GM12878 (cell line): ENCODE measurements around the gene TNFRSF1A. TPM values are rescaled to one million over a fixed set of nuclear protein-coding genes. Genes with fewer than 3 reads are reported as not detected.

ENCODE experiments used
- ATAC-seq: fragments of 200-7000 bp; cut with Tn5 transposase; 3 replicates; pipeline ENCODE4 v1.9.1; 2020; ENCODE audit warnings: mild to moderate bottlenecking, moderate library complexity
- BruUV-seq: library from RNA; stranded (reverse); fragments of 400-500 nt; replicated peaks from 2 replicates; lab custom pipeline; 2021; lab: Mats Ljungman, UMichigan
- CTCF ChIA-PET: fragments of 300-600 bp; sonication (Branson Sonifier 250); formaldehyde crosslinking; extraction: SDS; loops from one replicate; lab custom pipeline; 2021; ENCODE audit warnings: inconsistent platforms; lab: Yijun Ruan, JAX
- POLR2A ChIA-PET: fragments of 350-600 bp; formaldehyde crosslinking; extraction: SDS; loops from one replicate; lab custom pipeline; 2021; ENCODE audit warnings: inconsistent platforms; lab: Charles Lee
- RAD21 ChIA-PET: fragments of 300-600 bp; sonication (Branson Sonifier 250); formaldehyde crosslinking; loops from one replicate; lab custom pipeline; 2023; ENCODE audit warnings: antibody characterized with exemption; ENCODE audit not compliant: unreplicated experiment; lab: Charles Lee
- SMC1A ChIA-PET: fragments of 300-600 bp; sonication (Branson Sonifier 250); formaldehyde crosslinking; loops from one replicate; lab custom pipeline; 2023; ENCODE audit not compliant: unreplicated experiment, uncharacterized antibody; lab: Charles Lee
- DNase-seq: peaks from one replicate; pipeline ENCODE4 v3.0.0-alpha.2; 2011; ENCODE audit warnings: low read depth, low spot score
- FAIRE-seq: peaks from 3 replicates; lab custom pipeline; 2011; peaks lifted over from hg19 to GRCh38; lab: Jason Lieb, UNC
- H2AFZ ChIP-seq: 2 replicates; pipeline ENCODE4 v1.6.0; 2011; ENCODE audit warnings: low read depth, low read length, control low read depth; ENCODE audit not compliant: control insufficient read depth
- H3K27ac ChIP-seq: 2 replicates; pipeline ENCODE4 v1.5.1; 2011; ENCODE audit warnings: control low read depth; ENCODE audit not compliant: control insufficient read depth, insufficient read depth
- H3K27me3 ChIP-seq, 2 experiments: replicated peaks in 1 of 2; 2 replicates each; pipeline versions ENCODE4 v1.6.0 to v1.6.1; 2011; ENCODE audit warnings: low read length in 1 of 2; ENCODE audit not compliant: control insufficient read depth in 2 of 2, insufficient read depth in 2 of 2
- H3K36me3 ChIP-seq, 2 experiments: 2 replicates each; pipeline ENCODE4 v1.5.1; 2011; ENCODE audit warnings: low read length in 1 of 2; ENCODE audit not compliant: control insufficient read depth in 2 of 2, insufficient read depth in 2 of 2
- H3K4me1 ChIP-seq: 2 replicates; pipeline ENCODE4 v1.6.1; 2011; ENCODE audit warnings: mild to moderate bottlenecking, low read length, moderate library complexity, mixed read lengths; ENCODE audit not compliant: control insufficient read depth, insufficient read depth
- H3K4me2 ChIP-seq: 2 replicates; pipeline ENCODE4 v1.6.0; 2011; ENCODE audit warnings: control low read depth; ENCODE audit not compliant: control insufficient read depth, insufficient read depth
- H3K4me3 ChIP-seq: fragments of 200-600 bp; sonication (generic); 2 replicates; pipeline ENCODE4 v1.5.1; 2016
- H3K79me2 ChIP-seq: 2 replicates; pipeline ENCODE4 v1.6.0; 2011; ENCODE audit warnings: low read length; ENCODE audit not compliant: control insufficient read depth, insufficient read depth
- H3K9ac ChIP-seq: 2 replicates; pipeline ENCODE4 v1.8.0; 2011; ENCODE audit warnings: low read length, control low read depth, mixed read lengths; ENCODE audit not compliant: control insufficient read depth, insufficient read depth
- H3K9me3 ChIP-seq: replicated peaks from 3 replicates; pipeline ENCODE4 v1.5.1; 2011; ENCODE audit warnings: mild to moderate bottlenecking, low read length; ENCODE audit not compliant: control insufficient read depth, insufficient read depth
- H4K20me1 ChIP-seq: 2 replicates; pipeline ENCODE4 v1.6.0; 2011; ENCODE audit not compliant: control insufficient read depth, insufficient read depth
- BMI1 ChIP-seq: fragments of 450-650 bp; IDR thresholded peaks from 2 replicates; pipeline ENCODE4 v1.6.1; 2016; ENCODE audit warnings: mild to moderate bottlenecking, moderate library complexity, borderline replicate concordance
- CHD4 ChIP-seq: fragments of 200-600 bp; sonication (generic); IDR thresholded peaks from 2 replicates; pipeline ENCODE4 v1.6.1; 2016; ENCODE audit warnings: mild to moderate bottlenecking
- CTCF ChIP-seq, 3 experiments: IDR thresholded peaks in 2 of 3; conservative IDR thresholded peaks in 1 of 3; 2 replicates each; pipeline ENCODE4 v1.5.1; 2011; ENCODE audit warnings: low read depth in 3 of 3, low read length in 3 of 3, mild to moderate bottlenecking in 3 of 3, control low read depth in 2 of 3, moderate library complexity in 2 of 3, inconsistent platforms in 1 of 3, mixed read lengths in 1 of 3; ENCODE audit not compliant: control insufficient read depth in 2 of 3, insufficient read depth in 1 of 3; ENCODE audit errors: extremely low read depth in 1 of 3
- DPF2 ChIP-seq: fragments of 450-650 bp; IDR thresholded peaks from 2 replicates; pipeline ENCODE4 v1.6.1; 2017; ENCODE audit warnings: mild to moderate bottlenecking
- FOXM1 ChIP-seq: IDR thresholded peaks from 2 replicates; pipeline ENCODE4 v1.6.1; 2012; ENCODE audit warnings: low read depth, mild to moderate bottlenecking, inconsistent platforms, low read length, moderate library complexity
- JUND ChIP-seq: IDR thresholded peaks from 2 replicates; pipeline ENCODE4 v1.6.1; 2012; ENCODE audit warnings: low read depth, mild to moderate bottlenecking, low read length, improper control_type of control experiment, moderate library complexity
- RAD21 ChIP-seq: IDR thresholded peaks from 2 replicates; pipeline ENCODE4 v1.6.1; 2011; ENCODE audit warnings: mild to moderate bottlenecking, low read depth, low read length, moderate library complexity; ENCODE audit not compliant: insufficient read depth
- SMC3 ChIP-seq: IDR thresholded peaks from 2 replicates; pipeline ENCODE4 v1.6.1; 2011; ENCODE audit warnings: low read length, improper control_type of control experiment, borderline replicate concordance
- ZBED1 ChIP-seq: IDR thresholded peaks from 2 replicates; pipeline ENCODE4 v1.6.1; 2016; ENCODE audit warnings: borderline replicate concordance
- ZBTB11 ChIP-seq: fragments of 450-650 bp; formaldehyde crosslinking; IDR thresholded peaks from 2 replicates; pipeline ENCODE4 v1.5.0; 2022; ENCODE audit warnings: mild to moderate bottlenecking, missing genetic modification characterization
- whole genome bisulfite sequencing: methylation state at CpG from one replicate; pipeline ENCODE4 v1.1.6; 2016; ENCODE audit warnings: low lambda C conversion rate; ENCODE audit not compliant: insufficient replicate concordance, insufficient coverage; ENCODE audit errors: missing lambda C conversion rate; 5-methylcytosine and 5-hydroxymethylcytosine counted together
- in situ Hi-C: fragments of 300-500 bp; cut with MboI; formaldehyde crosslinking; loops from 9 replicates; pipeline ENCODE4 v1.14.3; 2018; ENCODE audit warnings: mixed read lengths
- intact Hi-C: fragments of 100-400 bp; cut with micrococcal nuclease; formaldehyde crosslinking; loops from one replicate; pipeline ENCODE4 v1.14.2; 2022; ENCODE audit not compliant: unreplicated experiment
- polyA plus RNA-seq, 11 experiments: library from polyadenylated mRNA; depleted of rRNA in 4 of 11; unstranded in 6 of 11; stranded (reverse) in 5 of 11; fragments of >200 nt; fragmentation: Nextera tagmentation in 4 of 11; fragmentation: Illumina TruSeq in 1 of 11; extraction: Ambion mirVana in 4 of 11; extraction: Trizol in 1 of 11; gene quantifications; 1 replicate in 1 of 11; 2 replicates in 10 of 11; pipeline versions ENCODE4 v1.2.1 to v1.2.3, GENCODE V29; 2011 to 2016; ENCODE audit warnings: inconsistent platforms in 2 of 11, missing spikeins in 2 of 11, low read depth in 1 of 11
- total RNA-seq, 4 experiments: library from RNA; depleted of rRNA in 3 of 4; stranded (reverse); fragments of >200 nt in 3 of 4; fragmentation: Illumina TruSeq in 1 of 4; extraction: Trizol in 1 of 4; gene quantifications; 2 replicates each; pipeline versions ENCODE4 v1.2.1 to v1.2.3, GENCODE V29; 2013 to 2021
- TF ChIP-seq, protein P1 (sequence below): fragments of 450-650 bp; IDR thresholded peaks from 2 replicates; pipeline ENCODE4 v1.6.1; 2017; ENCODE audit warnings: low read depth, mild to moderate bottlenecking, moderate library complexity
- TF ChIP-seq, protein P2 (sequence below): fragments of 450-650 bp; IDR thresholded peaks from 2 replicates; pipeline ENCODE4 v1.6.1; 2017; ENCODE audit warnings: borderline replicate concordance

TNFRSF1A gene
- total and polyA plus RNA-seq, 10 of the 15 experiments (the other 5 are each of a cell fraction or from before 2014, with no cell fraction given), result 0.24 to 16.5 (median 13.0) TPM

GRCh38 chr12:6326316-6327228 is 15.3 kb downstream of the TNFRSF1A start:
- Histone ChIP-seq H3K27ac (no peak overlapping the region), H3K36me3 (peaks cover 3 to 7% of the 10 kb centered on the region in 2 experiments; a peak in 3 of 4 replicates), H3K27me3 (no peaks in the 10 kb centered on the region), H2AFZ (no peak overlapping the region), H3K79me2 (no peaks in the 10 kb centered on the region), H3K9me3 (no peaks in the 10 kb centered on the region), H3K4me1 (peaks cover 46% of the 10 kb centered on the region), H3K9ac (no peak overlapping the region), H3K4me3 (no peak overlapping the region), H3K4me2 (no peak overlapping the region), H4K20me1 (no peaks in the 10 kb centered on the region)
- SMC1A ChIA-PET, result interaction anchor here (0.5 to 3.4 kb wide), 14 partner anchors 9 to 223 kb away, joined by 3 to 14 read pairs (median 6); no protein-coding TSS in a partner anchor
- no peak for TF ChIP-seq CHD4
- no peak for TF ChIP-seq ZBED1
- TF ChIP-seq FOXM1, result no peak
- TF ChIP-seq RAD21, result peak; percentile 54; the same call in 1 of the 2 replicates
- no peak for TF ChIP-seq JUND
- TF ChIP-seq ZBTB11 (CRISPR knock-in tag), result no peak
- TF ChIP-seq, protein P1, sequence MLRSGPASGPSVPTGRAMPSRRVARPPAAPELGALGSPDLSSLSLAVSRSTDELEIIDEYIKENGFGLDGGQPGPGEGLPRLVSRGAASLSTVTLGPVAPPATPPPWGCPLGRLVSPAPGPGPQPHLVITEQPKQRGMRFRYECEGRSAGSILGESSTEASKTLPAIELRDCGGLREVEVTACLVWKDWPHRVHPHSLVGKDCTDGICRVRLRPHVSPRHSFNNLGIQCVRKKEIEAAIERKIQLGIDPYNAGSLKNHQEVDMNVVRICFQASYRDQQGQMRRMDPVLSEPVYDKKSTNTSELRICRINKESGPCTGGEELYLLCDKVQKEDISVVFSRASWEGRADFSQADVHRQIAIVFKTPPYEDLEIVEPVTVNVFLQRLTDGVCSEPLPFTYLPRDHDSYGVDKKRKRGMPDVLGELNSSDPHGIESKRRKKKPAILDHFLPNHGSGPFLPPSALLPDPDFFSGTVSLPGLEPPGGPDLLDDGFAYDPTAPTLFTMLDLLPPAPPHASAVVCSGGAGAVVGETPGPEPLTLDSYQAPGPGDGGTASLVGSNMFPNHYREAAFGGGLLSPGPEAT, result no peak
- TF ChIP-seq SMC3, result peak; percentile 16; the same call in 1 of the 2 replicates
- peak; percentile 28 to 47 (median 31); a peak in 3 of 6 replicates for TF ChIP-seq CTCF (IDR thresholded peaks at IDR 0.05 in 2 of 3, conservative IDR thresholded peaks at IDR 0.05 in 1 of 3; ENCODE audit: control insufficient read depth in 2 of 3, extremely low read depth in 1 of 3, insufficient read depth in 1 of 3, low read depth in 3 of 3, low read length in 3 of 3)
- no peak for TF ChIP-seq BMI1
- no peak for TF ChIP-seq DPF2
- TF ChIP-seq, protein P2, sequence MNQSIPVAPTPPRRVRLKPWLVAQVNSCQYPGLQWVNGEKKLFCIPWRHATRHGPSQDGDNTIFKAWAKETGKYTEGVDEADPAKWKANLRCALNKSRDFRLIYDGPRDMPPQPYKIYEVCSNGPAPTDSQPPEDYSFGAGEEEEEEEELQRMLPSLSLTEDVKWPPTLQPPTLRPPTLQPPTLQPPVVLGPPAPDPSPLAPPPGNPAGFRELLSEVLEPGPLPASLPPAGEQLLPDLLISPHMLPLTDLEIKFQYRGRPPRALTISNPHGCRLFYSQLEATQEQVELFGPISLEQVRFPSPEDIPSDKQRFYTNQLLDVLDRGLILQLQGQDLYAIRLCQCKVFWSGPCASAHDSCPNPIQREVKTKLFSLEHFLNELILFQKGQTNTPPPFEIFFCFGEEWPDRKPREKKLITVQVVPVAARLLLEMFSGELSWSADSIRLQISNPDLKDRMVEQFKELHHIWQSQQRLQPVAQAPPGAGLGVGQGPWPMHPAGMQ, result no peak
- in situ Hi-C loops, result no loop called here
- CTCF ChIA-PET, result interaction anchor here (0.6 to 4.3 kb wide), 29 partner anchors 9 to 281 kb away, joined by 3 to 45 read pairs (median 4); partner anchors contain the start of genes CD27, TAPBPL and VAMP1
- no peak for FAIRE-seq
- ATAC-seq, result peak; percentile 41
- POLR2A ChIA-PET, result interaction anchor here (0.6 to 2.5 kb wide), 8 partner anchors 10 to 211 kb away, joined by 3 to 15 read pairs (median 4); partner anchors contain the start of genes CD27, TAPBPL and VAMP1
- 68% methylated on average over 21 of the region's 21 CpGs for WGBS
- DNase-seq, result no peak
- intact Hi-C loops, result no loop called here
- RAD21 ChIA-PET, result interaction anchor here (0.5 to 2.6 kb wide), 18 partner anchors 9 to 228 kb away, joined by 3 to 18 read pairs (median 4); partner anchors contain the start of genes MRPL51, TAPBPL and TNFRSF1A
- no TSS peak for BruUV-seq
